GM04504 (cell line): ENCODE data around the gene TMPRSS7.

ENCODE experiments used
- DNase-seq: peaks from one replicate; pipeline ENCODE4 v3.0.0-alpha.2; 2012; ENCODE audit warnings: low read depth

The TMPRSS7 gene

GRCh38 chr3:112097378-112097777, 62.8 kb downstream of the TMPRSS7 start:
- DNase-seq: peak; percentile 99

DNA sequence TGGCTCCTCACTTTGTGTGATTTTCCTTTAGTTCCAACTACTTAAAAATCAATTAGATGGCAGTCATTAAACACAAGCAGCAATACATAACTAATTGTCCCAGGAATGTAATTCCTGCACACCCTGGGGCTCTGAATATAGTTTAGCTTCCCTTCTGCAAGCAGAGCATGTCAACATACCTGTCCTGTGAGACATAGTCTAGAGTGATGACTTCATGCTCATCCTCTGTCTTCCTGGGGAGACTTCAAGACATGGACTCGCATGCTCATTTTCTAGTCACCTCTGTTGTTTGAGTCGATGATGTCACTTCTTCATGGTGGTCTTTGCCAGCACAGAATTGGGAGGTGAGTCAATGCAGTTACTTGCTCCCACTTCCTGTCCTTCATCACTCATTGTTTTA, 67.4 kb downstream of the TMPRSS7 start:
- DNase-seq: no peak

- no peak for DNase-seq
Measured at GRCh38 chr3:112104774-112105173, 70.2 kb downstream of the TMPRSS7 start.

- no peak for DNase-seq
Measured at GRCh38 chr3:112109322-112109721, 74.8 kb downstream of the TMPRSS7 start.

DNA sequence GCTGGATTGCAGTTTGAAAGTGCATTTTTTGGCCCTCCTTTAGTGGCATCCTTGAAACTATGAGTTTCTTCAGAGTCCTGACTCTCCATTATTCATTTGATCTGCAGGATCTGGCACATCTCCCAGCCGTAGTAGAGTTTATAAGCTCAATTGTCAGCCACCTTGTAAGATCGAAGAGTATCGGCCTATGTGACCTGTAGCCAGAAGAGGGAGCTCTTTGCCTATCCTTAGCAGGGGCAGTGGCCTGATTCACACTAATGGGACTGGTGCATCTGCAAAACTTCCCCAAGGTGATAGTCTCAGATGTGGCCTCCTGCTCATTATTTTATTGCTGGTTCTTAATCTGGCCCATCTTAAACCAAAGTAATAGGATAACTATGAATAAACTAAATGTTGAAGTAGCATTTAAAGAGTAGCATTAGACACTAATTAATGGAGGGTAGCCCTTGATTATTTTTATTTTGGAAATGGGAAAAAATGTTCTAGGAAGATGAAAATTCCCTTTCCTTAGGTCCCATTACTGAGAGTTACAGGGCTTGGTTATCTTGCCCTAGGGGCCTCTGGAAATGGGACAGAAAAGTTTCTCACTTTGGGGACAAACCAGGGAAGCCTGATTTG, 77.4 kb downstream of the TMPRSS7 start:
- DNase-seq: peak; percentile 33

DNA sequence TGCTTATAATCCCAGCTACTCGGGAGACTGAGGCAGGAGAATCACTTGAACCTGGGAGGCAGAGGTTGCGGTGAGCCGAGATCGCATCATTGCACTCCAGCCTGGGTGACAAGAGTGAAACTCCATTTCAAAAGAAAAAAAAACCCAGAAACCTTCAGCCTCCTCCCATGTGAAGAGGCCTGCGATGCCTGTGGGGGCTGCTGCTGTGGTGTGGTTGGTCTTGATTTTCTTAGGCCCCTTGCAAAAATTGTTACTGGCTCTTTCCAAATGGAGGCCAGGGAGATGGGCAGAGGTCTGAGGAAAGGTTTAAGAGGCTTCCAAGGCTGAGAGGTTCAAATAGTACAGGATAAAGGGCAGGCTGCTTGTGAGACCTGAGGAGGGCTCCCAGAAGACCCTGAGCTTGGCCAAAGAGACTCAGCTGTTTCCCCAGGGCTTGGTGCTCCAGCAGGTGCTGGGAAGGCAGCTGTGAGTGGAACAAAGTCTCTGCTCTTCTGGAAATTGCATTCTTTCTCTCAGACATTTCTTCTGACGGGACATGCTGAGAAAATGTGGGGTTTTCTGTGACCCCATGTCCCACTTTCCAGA, 80.1 kb downstream of the TMPRSS7 start:
- DNase-seq: no peak

DNA sequence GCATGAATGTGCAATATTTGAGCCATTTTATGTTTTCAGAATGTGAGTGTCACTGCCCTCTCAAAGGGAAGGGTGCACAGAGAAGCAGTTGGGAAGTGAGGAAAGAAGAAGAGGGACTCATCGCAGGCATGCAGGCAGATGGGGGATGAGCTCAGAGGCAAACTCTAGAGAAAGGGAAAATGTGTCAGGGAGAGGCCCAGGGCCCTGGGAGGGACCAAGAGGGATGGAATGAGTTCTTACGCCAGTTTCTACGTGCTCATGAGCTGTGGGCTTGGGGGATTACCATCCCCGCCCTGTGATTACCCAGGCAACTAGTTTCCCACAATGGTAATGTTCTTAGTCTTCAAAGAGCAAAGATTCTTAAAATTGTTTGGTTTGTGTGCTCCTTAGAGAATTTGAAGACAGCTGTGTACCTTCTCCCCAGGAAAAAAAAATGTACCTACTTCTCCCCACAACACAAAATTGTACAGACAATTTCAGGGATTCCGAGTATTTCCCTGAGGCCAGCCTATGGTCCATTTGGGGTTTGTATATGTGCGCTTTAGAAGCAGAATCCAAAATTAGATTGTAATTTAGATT, 80.7 kb downstream of the TMPRSS7 start:
- DNase-seq: no peak

DNA sequence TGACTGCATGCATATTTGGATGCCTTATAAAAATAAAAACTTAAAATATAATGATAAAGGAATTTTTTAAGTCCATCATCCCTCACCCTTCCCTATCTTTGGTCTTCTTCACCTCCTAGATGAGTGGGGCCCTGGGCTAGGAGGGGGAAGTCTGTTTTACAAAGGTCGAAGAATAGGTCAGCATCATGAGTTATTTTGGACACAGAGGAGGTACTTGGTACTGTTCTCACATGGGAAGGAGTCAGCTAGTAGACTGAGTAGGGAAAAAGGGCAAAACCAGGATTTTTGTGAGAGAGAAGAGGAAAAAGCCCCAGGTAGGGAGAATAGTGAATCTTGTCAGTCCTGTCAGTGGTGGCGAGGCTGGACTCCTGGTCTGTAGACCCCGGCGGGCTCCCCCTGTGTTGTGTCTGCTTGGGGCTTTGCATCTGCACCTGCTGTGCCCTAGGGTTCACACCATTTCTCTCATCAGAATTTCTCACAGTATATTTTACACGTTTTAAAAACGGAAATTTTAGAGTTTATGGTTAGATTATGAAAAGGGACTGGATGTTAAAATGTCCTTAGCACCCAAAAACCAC, 81.4 kb downstream of the TMPRSS7 start:
- DNase-seq: no peak

GRCh38 chr3:112116748-112117186, 82.2 kb downstream of the TMPRSS7 start:
- no peak for DNase-seq

DNA sequence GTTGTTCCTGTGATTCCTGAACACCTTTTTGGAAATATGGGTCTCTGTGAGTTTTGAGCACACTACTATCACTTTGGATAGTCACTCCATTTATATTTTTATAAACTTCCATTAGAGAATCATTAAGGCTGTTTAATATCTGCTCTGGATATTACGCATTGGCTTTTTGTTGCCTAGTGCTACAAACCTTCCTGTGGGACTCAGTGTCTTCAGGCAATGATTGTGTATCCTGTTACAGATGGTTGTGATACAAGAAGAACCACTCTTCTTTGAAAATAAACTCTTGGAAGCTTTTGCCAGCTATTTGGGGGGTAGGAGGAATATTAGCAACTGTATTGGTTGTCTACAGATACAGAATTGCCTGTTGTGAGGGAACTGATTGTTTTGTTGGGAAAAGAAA, 82.9 kb downstream of the TMPRSS7 start:
- DNase-seq: no peak

DNA sequence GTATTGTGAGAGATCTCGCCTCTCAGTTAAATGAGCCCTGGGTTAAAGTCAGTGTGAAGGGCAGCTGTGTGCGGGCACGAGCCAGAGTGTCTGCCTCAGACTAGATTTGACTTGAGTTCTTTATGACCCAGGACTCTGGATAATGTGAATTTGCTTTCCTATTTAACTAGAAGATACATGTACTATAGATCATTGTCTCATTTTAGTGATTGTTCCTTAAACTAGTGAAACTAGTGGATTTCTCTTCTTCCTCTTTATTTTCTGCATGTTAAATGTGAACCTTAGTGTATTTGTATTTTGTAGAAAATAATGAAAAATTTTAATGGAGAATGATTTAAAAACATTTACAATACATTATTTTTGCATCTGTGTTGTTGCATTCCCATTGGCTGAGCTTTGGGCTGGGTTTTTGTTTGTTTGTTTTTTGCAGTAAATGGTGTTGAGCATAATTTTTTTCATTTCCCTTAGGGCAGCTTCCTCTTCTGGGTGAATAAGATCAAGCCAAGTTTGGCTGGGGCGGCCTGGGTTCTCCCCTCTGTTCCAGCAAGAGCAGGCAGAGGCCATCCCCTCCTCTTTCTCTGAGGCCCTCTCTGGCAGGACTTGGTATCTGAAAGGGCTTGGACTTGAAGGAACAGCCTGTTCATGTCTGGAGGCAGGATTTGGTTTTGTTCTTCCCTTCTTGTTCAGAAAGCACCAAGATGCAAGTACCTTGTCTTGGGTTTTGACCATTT, 83.5 kb downstream of the TMPRSS7 start:
- no peak for DNase-seq

DNA sequence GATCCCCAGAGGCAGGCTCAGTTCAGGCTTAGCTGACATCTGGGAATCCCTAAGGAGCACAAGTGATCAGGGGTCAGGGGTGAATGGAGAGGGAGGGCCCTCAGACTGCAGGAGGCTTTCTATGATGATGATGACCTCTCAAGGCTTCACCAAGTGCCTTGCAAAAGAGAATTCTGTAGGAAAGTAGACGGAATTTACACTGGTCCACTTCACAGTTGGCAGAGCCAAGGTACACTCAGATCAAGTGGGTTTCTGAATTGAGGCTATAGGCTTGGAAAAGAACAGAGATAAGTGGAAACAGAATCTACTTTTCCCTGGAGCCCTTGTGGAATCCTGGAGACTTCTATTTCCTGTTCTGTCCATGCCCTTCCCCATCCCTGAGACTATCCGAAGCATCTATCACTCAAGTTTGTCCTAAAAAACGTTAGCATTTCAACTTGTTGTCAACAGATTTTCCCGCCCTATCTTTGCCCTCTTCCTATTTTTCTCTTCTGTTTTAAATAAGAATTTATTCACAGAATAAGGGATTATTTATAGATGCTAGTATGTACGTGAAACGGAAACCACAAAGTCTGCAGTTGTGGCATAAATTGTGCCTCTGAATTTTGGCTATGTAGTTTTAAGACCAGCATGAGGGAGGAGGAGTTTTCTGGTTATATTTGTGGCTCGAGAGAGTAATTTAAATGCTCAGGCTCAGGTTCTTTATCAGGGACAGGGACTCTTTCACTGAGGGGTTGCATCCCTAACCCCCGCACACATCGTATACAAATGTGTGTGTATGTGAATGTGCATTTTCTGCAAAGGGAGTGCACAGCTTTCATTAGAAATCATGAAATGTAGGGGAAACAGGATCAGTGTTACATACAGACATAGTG, 85.7 kb downstream of the TMPRSS7 start:
- no peak for DNase-seq

DNA sequence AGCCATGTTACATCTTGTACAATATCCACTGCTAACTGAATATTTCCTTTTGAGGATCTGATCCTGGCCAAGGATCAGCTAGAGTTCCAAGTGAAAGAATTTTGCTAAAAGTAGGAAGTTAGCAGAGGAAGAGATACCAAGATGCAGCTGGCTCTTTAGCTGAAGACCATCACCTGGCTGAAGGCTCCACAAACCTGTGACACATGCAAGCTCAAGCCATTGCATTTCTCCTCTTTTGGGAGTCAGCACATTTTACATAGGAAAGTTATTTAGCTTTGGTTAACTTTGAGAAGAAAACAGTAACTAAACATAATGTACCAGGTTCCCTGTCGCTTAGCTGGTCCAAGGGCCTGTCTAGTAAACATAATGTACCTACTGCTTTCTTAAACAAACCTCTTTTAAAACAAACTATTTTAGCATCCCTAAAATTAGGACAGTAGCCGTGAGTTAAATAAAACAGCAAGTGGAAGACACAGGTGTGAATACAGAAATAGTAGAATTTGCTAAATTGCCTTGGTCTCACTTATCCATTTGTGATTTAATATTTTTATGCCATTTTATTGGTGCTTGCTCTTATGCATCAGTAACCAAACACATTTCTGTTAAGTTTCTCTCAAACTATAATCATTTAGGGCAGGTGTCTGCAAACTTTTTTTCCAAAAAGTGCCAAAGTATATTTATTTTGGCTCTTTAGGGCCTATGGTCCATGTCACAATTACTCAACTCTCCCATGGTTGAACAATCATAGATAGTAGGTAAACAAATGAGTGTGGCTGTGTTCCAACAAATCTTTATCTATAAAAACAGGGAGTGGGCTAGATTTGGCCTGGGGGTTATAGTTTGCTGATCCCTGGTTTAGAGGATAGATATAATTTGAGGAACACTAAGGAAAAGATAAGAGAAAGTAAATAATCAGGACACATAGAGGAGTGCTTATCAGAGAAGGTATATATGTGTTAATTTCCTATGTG, 87.3 kb downstream of the TMPRSS7 start:
- no peak for DNase-seq

DNA sequence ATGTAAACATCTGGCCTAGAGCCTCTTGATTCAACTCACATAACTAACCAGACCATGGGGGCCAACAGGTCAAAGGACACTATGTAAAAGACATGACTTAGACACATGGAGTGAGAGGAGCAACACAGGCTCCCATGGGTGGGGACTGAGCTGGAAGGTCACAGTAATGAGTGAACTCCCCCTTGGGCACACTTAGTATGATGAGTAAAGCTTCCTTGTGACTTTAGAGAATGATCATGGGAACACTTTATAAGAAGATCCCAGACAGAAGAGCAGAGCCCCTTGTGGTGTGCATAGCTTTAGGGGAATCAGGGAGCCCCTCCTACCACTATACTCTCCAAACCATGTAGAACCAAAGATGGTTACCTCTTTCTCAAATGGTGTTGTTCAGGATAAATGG, 88.3 kb downstream of the TMPRSS7 start:
- no peak for DNase-seq

DNA sequence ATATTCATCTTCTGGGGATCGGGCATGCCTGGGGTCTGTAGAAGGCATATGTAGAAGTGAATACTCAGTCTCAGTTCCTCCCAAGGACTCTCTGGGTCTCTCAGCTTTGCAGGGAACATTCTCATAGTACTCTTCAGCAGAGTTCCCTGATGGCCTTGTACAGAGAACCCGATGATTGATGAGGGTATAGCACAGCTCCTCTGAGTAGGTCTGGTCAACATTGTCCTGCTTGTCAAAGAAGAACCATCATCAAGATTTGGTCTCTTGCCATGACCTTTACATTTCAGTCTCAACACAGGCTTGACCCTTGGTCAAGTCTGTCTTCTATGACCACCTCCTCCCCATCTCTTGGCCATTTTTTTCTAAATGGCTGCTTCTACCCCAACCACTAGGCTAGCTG, 89.0 kb downstream of the TMPRSS7 start:
- no peak for DNase-seq

- DNase-seq: no peak
Measured at GRCh38 chr3:112124907-112125607, 90.5 kb downstream of the TMPRSS7 start.

DNA sequence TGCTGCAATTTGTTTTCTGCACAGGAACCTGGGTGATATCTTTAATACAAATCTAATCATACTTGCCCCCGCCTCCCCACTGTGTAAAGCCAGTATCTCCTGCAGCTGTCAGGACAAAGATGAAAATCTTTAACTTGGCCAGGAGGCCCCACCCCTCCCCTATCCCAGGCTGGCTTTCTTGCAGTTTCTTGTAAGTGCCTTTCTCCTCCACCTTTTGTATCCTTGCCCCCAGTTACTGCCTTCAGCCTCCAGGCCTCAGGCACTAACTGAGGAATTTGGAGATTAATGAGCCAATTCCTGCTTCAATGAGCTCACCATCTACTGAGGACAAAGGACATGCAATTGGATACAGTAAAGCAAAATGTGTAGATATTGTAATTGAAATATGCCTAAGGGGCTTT, 92.0 kb downstream of the TMPRSS7 start:
- DNase-seq: no peak

DNA sequence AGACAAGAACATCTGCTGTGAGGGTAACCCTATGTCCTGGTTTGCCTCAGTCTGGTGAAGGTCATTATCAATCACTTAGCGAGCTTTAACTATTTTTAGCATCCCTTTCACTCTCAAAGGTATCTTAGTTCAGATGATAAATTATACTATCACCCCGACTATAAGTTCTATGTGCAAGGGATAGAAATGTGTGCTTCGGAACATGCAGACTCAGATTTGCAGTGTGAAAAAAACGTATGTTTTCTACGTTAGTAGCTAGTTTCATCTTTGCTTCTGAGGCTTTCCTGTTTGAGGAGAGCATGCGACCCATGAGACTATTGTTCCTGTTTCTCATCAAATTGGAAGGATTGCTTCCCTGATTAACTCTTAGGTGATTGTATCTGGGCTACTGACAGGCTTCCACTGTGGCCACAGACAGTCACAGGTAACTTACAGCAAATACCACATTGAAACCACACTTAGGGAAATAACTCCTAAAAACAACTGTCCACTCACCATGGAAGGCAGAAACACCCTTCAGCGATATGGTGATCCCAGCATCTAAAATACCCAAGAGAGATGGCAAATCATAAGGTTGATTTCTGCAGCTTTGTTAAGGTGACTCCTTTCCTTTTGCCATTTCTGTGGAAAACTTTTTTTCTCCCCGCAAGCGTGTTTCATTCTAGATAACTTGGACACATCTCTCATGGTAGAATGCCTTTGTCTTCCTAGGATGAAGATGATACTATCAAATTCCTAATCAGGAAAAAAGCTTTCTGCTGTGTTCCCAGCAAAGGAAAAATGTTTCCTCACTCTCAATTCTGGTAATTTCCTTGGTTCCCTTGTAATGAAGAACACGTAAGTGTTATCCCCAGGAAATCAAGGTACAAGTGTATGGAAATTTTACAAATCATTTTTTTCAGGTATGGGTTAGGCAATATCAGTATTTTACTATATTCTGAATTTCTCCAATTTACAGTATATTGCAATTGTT, 93.3 kb downstream of the TMPRSS7 start:
- DNase-seq: no peak
